Ovary (tissue), 9 donors: ENCODE measurements around the gene TPD52L1. TPM values are rescaled to one million over a fixed set of nuclear protein-coding genes. Genes with fewer than 3 reads are reported as not detected.
A peak's percentile ranks its signal among the peaks of the same experiment; 100 is the strongest.

Source experiments
- DNase-seq, 5 donors: peaks; one replicate each; pipeline ENCODE4 v3.0.0-alpha.2; 2019 to 2020
- H3K27ac ChIP-seq, 2 donors: fragments of 200-600 bp; one replicate each; pipeline versions ENCODE4 v1.5.1 to v1.8.0; 2019 to 2022
- H3K27me3 ChIP-seq: fragments of 200-600 bp; one replicate; pipeline ENCODE4 v1.8.0; 2022
- H3K36me3 ChIP-seq: fragments of 200-600 bp; sonication (generic); one replicate; pipeline ENCODE4 v1.5.1; 2019
- H3K4me1 ChIP-seq: one replicate; pipeline ENCODE4 v1.8.1; 2013; ENCODE audit warnings: mild to moderate bottlenecking, moderate library complexity; ENCODE audit not compliant: insufficient read depth
- H3K4me3 ChIP-seq: fragments of 200-600 bp; sonication (generic); one replicate; pipeline ENCODE4 v1.5.1; 2017
- H3K9me3 ChIP-seq, 2 donors: fragments of 200-600 bp in 1 of 2; sonication (generic) in 1 of 2; one replicate each; pipeline versions ENCODE4 v1.5.1 to v1.8.1; 2013 to 2019; ENCODE audit warnings: mild to moderate bottlenecking in 1 of 2, moderate library complexity in 1 of 2
- EP300 ChIP-seq: sonication (generic); formaldehyde crosslinking; IDR thresholded peaks from one replicate; pipeline ENCODE4 v1.6.1; 2017; ENCODE audit warnings: antibody characterized with exemption
- POLR2A ChIP-seq: fragments of 450-650 bp; IDR thresholded peaks from one replicate; pipeline ENCODE4 v1.6.1; 2017; ENCODE audit warnings: antibody characterized with exemption, mild to moderate bottlenecking, moderate library complexity
- WGBS, 3 donors: extraction: QIAGEN DNeasy Blood & Tissue Kit in 1 of 3; methylation state at CpG; one replicate each; pipeline versions ENCODE4 v1.1.5 to v1.1.7; 2013 to 2017; 5-methylcytosine and 5-hydroxymethylcytosine counted together
- intact Hi-C, 4 donors: fragments of 100-400 bp; cut with DNase I; formaldehyde crosslinking; loops; one replicate each; pipeline versions ENCODE4 v1.11.0 to v1.15.1; 2022 to 2023
- polyA plus RNA-seq, 2 donors: library from polyadenylated mRNA; stranded (reverse); fragments of 200-250 nt in 1 of 2; fragments of 350-450 nt in 1 of 2; fragmentation: Illumina TruSeq in 1 of 2; extraction: RNeasy Lipid Tissue Mini Kit (QIAGEN cat#74804) in 1 of 2; gene quantifications; one replicate each; pipeline ENCODE4 v1.2.3, GENCODE V29; 2013 to 2014
- total RNA-seq, 7 donors: library from RNA; depleted of rRNA in 2 of 7; stranded (reverse); fragments of >200 nt in 2 of 7; fragmentation: NEBNext Ultra II Directional in 3 of 7; extraction: Animal tissue kit (Norgen Biotek cat#: 25700) in 3 of 7; gene quantifications; one replicate each; pipeline versions ENCODE4 v1.1.0 to v1.2.4, GENCODE V29; 2016 to 2023
- TF ChIP-seq, protein P1 (sequence below), 3 donors: fragments of 450-650 bp in 2 of 3; fragments of 200-600 bp in 1 of 3; IDR thresholded peaks; one replicate each; pipeline versions ENCODE4 v1.5.1 to v1.8.0; 2016 to 2022; ENCODE audit warnings: antibody characterized with exemption in 3 of 3, mild to moderate bottlenecking in 1 of 3
- donor health status: DM: no; HTN: no; CAD: no; lungs with moderate emphysema.
- donor health status: DM: no; HTN: no; CAD: no.
- donor health status: Bipolar disorder and iron deficiency.
- donor health status: DM: yes; HTN: yes; CAD: no.
- donor health status: DM: no; HTN: no; CAD: no.
- donor health status: DM: yes; HTN: yes; CAD: no.

Gene TPD52L1
- total and polyA plus RNA-seq, 9 donors, result 14.4 to 154 (median 27.4) TPM

DNA sequence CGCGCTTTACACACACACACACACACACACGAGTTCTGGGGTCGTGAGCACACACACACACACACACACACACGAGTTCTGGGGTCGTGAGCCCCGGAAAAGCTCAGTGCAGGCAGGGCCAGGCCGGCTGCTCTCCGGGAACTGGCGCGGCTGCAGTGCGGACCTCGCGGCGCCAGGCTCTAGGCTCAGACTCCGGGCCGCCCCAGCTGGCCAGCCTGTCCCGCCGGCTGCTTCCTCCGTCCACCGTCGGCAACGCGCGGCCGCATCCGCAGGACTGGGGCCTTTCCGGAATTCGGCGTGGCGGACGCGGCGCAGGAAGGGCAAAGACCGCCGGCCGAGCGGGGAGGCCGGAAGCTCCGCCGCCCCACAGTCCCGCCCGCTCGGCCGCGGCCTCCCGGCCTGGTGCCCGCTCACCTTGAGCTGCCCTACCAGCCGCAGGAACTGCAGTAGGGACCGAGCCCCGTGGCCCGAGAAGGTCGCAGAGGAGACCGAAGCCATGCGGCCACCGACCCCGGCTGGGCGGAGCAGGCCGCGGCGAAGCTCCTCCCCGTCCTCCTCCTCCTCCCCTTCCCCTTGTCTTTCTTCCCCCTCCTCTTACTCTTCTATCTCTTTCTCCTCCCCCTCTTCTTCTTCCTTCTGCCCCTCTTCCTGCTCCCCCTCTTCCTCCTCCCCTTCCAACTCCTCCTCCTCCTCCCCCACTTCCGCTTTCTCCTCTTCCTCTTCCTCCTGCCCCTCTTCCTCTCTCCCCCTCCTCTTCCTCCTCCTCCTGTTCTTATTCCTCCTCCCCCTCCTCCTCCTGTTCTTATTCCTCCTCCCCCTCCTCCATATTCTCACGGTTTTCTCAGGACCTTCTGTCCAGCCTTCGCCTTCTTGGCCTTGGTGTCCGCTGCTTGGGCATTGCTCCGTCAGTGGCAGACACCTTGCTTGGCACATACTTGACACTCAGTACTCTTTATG lies 148.1 kb downstream of the TPD52L1 start, which contains the start of gene HDDC2:
Gene HDDC2 (minus strand): TSS at position 533 of the 957 bp plus-strand sequence. CDS start 35 bp downstream, at position 498.
- no peaks in the 10 kb centered on the region for H3K9me3 ChIP-seq
- H3K27ac ChIP-seq, result peak within 1 kb of the TSS; percentile 31 to 70
- WGBS, 3 donors, result 2 to 4% (median 2%) methylated on average over 54 to 67 of the region's 67 CpGs
- peaks cover 11% of the 10 kb centered on the region for H3K4me1 ChIP-seq
- H3K36me3 ChIP-seq, result no peaks in the 10 kb centered on the region
- intact Hi-C loops, result loop anchor here (5.0 to 10.0 kb wide), 3 partner anchors 147 to 673 kb away; partner anchors contain the start of gene TPD52L1 (in 3 of the 4)
- peak within 1 kb of the TSS; percentile 75 for H3K4me3 ChIP-seq
- DNase-seq, result peak; percentile 63 to 81 (median 72)
- no peaks in the 10 kb centered on the region for H3K27me3 ChIP-seq
- TF ChIP-seq EP300 (no peak), POLR2A (peak; percentile 22)
- TF ChIP-seq, protein P1, sequence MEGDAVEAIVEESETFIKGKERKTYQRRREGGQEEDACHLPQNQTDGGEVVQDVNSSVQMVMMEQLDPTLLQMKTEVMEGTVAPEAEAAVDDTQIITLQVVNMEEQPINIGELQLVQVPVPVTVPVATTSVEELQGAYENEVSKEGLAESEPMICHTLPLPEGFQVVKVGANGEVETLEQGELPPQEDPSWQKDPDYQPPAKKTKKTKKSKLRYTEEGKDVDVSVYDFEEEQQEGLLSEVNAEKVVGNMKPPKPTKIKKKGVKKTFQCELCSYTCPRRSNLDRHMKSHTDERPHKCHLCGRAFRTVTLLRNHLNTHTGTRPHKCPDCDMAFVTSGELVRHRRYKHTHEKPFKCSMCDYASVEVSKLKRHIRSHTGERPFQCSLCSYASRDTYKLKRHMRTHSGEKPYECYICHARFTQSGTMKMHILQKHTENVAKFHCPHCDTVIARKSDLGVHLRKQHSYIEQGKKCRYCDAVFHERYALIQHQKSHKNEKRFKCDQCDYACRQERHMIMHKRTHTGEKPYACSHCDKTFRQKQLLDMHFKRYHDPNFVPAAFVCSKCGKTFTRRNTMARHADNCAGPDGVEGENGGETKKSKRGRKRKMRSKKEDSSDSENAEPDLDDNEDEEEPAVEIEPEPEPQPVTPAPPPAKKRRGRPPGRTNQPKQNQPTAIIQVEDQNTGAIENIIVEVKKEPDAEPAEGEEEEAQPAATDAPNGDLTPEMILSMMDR (IDR thresholded peaks at IDR 0.05), result no peak

DNA sequence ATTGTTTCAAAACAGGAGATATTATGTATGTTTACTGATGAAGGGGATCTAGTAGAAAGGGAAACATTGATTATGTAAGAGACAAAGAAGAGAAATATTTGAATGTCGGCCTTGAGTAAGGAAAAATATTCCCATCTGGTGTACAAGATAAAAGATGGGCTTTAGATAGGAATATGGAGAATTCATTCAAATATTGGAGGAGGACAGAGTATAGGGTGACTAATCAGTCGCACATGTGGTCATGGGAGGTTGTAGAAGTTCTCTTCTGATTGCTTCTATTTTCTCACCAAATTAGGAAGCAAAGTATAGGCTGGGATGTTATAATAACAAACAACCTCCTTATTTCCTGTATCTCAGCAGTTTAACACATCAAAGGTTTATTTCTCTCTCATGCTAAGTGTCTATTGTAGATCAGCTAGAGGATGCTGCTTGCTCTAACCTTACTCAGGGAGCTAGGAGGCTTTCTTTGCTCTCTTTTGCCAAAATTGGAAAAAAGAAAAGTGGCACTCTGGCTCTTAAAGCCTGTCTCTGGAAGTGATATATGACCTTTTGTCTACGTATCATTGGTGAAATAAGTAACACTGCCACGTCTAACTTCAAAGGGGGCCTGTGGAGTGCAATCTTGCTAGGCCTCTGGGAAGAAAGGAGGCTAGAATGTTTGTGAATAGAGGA lies 149.4 kb downstream of the TPD52L1 start:
- no peak overlapping the region for H3K4me3 ChIP-seq
- TF ChIP-seq, protein P1 (IDR thresholded peaks at IDR 0.05), result no peak
- no peak for TF ChIP-seq EP300
- no peak for TF ChIP-seq POLR2A
- H3K27me3 ChIP-seq, result no peaks in the 10 kb centered on the region
- no peaks in the 10 kb centered on the region for H3K36me3 ChIP-seq
- intact Hi-C loops, result loop anchor here (5.0 to 10.0 kb wide), 3 partner anchors 148 to 672 kb away; partner anchors contain the start of gene TPD52L1 (in 3 of the 4)
- H3K27ac ChIP-seq, result no peak overlapping the region
- peaks cover 11% of the 10 kb centered on the region for H3K4me1 ChIP-seq
- WGBS, 3 donors, result 64 to 72% (median 65%) methylated on average over 4 of the region's 4 CpGs
- no peaks in the 10 kb centered on the region for H3K9me3 ChIP-seq
- no peak for DNase-seq

DNA sequence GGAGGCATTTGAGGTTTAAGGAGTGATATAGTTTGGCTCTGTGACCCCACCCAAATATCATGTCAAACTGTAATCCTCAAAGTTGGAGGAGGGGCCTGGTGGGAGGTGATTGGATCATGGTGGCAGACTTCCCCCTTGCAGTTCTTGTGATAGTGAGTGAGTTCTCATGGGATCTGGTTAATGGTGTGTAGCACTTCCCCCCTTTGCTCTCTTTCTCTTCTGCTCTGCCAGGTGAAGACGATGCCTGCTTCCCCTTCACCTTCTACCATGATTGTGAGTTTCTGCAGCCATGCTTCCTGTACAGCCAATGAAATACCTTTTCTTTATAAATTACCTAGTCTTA lies 149.9 kb downstream of the TPD52L1 start:
- DNase-seq, result no peak
- no peak overlapping the region for H3K4me3 ChIP-seq
- TF ChIP-seq EP300, result no peak
- TF ChIP-seq, protein P1 (IDR thresholded peaks at IDR 0.05), result no peak
- TF ChIP-seq POLR2A, result no peak
- H3K27ac ChIP-seq, result no peak overlapping the region
- no peaks in the 10 kb centered on the region for H3K9me3 ChIP-seq
- intact Hi-C loops, result loop anchor here (5.0 to 10.0 kb wide), 3 partner anchors 149 to 671 kb away; partner anchors contain the start of gene TPD52L1 (in 3 of the 4)
- 89 to 97% (median 92%) methylated on average over 1 of the region's 1 CpG for WGBS, 3 donors
- no peaks in the 10 kb centered on the region for H3K27me3 ChIP-seq
- H3K4me1 ChIP-seq, result peaks cover 11% of the 10 kb centered on the region
- no peaks in the 10 kb centered on the region for H3K36me3 ChIP-seq

DNA sequence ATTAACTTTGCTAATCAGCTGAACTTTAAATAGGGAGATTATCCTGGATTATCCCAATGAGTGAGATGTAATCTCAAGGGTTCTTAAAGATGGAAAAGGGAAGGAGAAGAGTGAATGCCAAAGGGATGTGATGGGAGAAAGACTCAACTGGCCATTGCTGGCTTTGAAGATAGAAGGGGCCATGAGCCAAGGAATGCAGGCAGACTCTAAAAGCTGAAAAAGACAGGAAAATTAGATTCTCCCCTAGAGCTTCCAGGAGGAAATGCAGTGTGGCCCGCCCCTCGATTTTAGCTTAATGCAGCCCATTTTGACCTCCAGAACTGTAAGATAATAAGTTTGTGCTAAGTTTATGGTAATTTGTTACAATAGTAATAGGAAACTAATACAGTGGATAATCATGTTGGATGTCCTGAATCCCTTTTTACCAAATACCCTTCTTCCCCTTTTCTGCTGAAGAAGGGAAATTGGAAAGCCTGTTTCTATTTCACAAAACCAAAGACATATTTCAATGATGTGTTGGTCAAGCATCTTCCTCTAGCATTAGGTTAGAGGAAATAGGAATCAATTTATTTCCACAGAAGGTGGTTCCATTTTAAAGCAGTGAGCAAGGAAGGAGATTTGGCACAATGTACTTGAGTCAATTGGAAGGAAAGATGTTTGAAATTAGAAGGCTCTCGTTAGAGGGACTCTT lies 151.5 kb downstream of the TPD52L1 start:
- 82 to 92% (median 88%) methylated on average over 3 of the region's 3 CpGs for WGBS, 3 donors
- Histone ChIP-seq H3K27ac (no peak overlapping the region), H3K4me3 (no peak overlapping the region), H3K27me3 (no peaks in the 10 kb centered on the region), H3K36me3 (no peaks in the 10 kb centered on the region), H3K9me3 (no peaks in the 10 kb centered on the region), H3K4me1 (peaks cover 4% of the 10 kb centered on the region)
- TF ChIP-seq, protein P1 (IDR thresholded peaks at IDR 0.05), result no peak
- intact Hi-C loops, result loop anchor here (5.0 to 10.0 kb wide), 3 partner anchors 150 to 670 kb away; partner anchors contain the start of gene TPD52L1 (in 4 of the 4)
- DNase-seq, result no peak
